HepG2 (cell line): ENCODE results near the gene CEP68. TPM values are rescaled to one million over a fixed set of nuclear protein-coding genes. Genes with fewer than 3 reads are reported as not detected.

Experiments
- ATF7 ChIP-seq, 2 experiments: fragments of 450-650 bp in 1 of 2; sonication (generic) in 1 of 2; formaldehyde crosslinking in 1 of 2; IDR thresholded peaks; 2 replicates each; pipeline versions ENCODE4 v1.4.0 to v1.6.1; 2016 to 2020; ENCODE audit warnings: antibody characterized with exemption in 1 of 2, mild to moderate bottlenecking in 1 of 2, missing genetic modification reagents in 1 of 2
- BCL6 ChIP-seq: IDR thresholded peaks from 2 replicates; pipeline ENCODE4 v1.6.1; 2016; ENCODE audit warnings: missing genetic modification reagents, missing compliant biosample characterization
- ELF4 ChIP-seq: sonication (generic); formaldehyde crosslinking; IDR thresholded peaks from 2 replicates; pipeline ENCODE4 v1.5.0; 2020; ENCODE audit warnings: missing genetic modification reagents, mild to moderate bottlenecking, moderate library complexity, borderline replicate concordance
- EP300 ChIP-seq, 3 experiments: sonication (generic) in 1 of 3; formaldehyde crosslinking in 1 of 3; IDR thresholded peaks; 2 replicates each; pipeline versions ENCODE4 v1.5.1 to v1.6.1; 2011 to 2020; ENCODE audit warnings: low read depth in 2 of 3, low read length in 2 of 3, borderline replicate concordance in 1 of 3, improper control_type of control experiment in 1 of 3, mild to moderate bottlenecking in 1 of 3, missing genetic modification reagents in 1 of 3, moderate library complexity in 1 of 3
- ERF ChIP-seq: IDR thresholded peaks from 2 replicates; pipeline ENCODE4 v1.6.1; 2018; ENCODE audit warnings: missing biosample characterization, missing genetic modification reagents
- FLYWCH1 ChIP-seq: sonication (generic); formaldehyde crosslinking; IDR thresholded peaks from 2 replicates; pipeline ENCODE4 v1.8.1; 2023; ENCODE audit warnings: mild to moderate bottlenecking, missing genetic modification reagents
- FOXA1 ChIP-seq, 2 experiments: fragments of 450-650 bp in 1 of 2; sonication (generic) in 1 of 2; formaldehyde crosslinking in 1 of 2; IDR thresholded peaks; 2 replicates each; pipeline versions ENCODE4 v1.4.0 to v1.6.1; 2016 to 2020; ENCODE audit warnings: missing genetic modification reagents in 1 of 2
- FOXA3 ChIP-seq: IDR thresholded peaks from 2 replicates; pipeline ENCODE4 v1.6.1; 2016; ENCODE audit warnings: missing genetic modification reagents, missing compliant biosample characterization
- HDAC6 ChIP-seq: fragments of 200-600 bp; sonication (generic); IDR thresholded peaks from 2 replicates; pipeline ENCODE4 v1.7.0; 2017; ENCODE audit warnings: mild to moderate bottlenecking, antibody characterized with exemption, low read length, low read depth
- HNF4A ChIP-seq: sonication (generic); formaldehyde crosslinking; IDR thresholded peaks from 2 replicates; pipeline ENCODE4 v1.4.0; 2020; ENCODE audit warnings: missing genetic modification reagents
- KDM1A ChIP-seq: IDR thresholded peaks from 2 replicates; pipeline ENCODE4 v1.6.1; 2016; ENCODE audit warnings: missing compliant biosample characterization
- NFIC ChIP-seq: IDR thresholded peaks from 2 replicates; pipeline ENCODE4 v1.6.1; 2012; ENCODE audit warnings: mild to moderate bottlenecking, low read length, inconsistent platforms
- NR2F6 ChIP-seq, 2 experiments: IDR thresholded peaks; 2 replicates each; pipeline ENCODE4 v1.6.1; 2016; ENCODE audit warnings: antibody characterized with exemption in 1 of 2, mild to moderate bottlenecking in 1 of 2
- RBM22 ChIP-seq: fragments of 200-400 bp; formaldehyde crosslinking; optimal IDR thresholded peaks from 2 replicates; pipeline ENCODE3; 2017; ENCODE audit warnings: mild to moderate bottlenecking, low read length, moderate library complexity
- SKI ChIP-seq: fragments of 450-650 bp; IDR thresholded peaks from one replicate; pipeline ENCODE4 v1.6.1; 2018; ENCODE audit warnings: mild to moderate bottlenecking; ENCODE audit not compliant: partially characterized antibody
- SOX6 ChIP-seq, 2 experiments: fragments of 450-650 bp in 1 of 2; sonication (generic) in 1 of 2; formaldehyde crosslinking in 1 of 2; IDR thresholded peaks; 2 replicates each; pipeline versions ENCODE4 v1.4.0 to v1.6.1; 2017 to 2020; ENCODE audit warnings: antibody characterized with exemption in 1 of 2, mild to moderate bottlenecking in 1 of 2, missing genetic modification reagents in 1 of 2
- TEF ChIP-seq: sonication (generic); formaldehyde crosslinking; IDR thresholded peaks from 2 replicates; pipeline ENCODE4 v1.5.0; 2020; ENCODE audit warnings: missing genetic modification reagents
- TRIM22 ChIP-seq: fragments of 450-650 bp; IDR thresholded peaks from 2 replicates; pipeline ENCODE4 v1.6.1; 2017
- ZBTB1 ChIP-seq: sonication (generic); formaldehyde crosslinking; IDR thresholded peaks from 2 replicates; pipeline ENCODE4 v1.4.0; 2020; ENCODE audit warnings: missing genetic modification reagents, borderline replicate concordance
- ZBTB25 ChIP-seq: IDR thresholded peaks from 2 replicates; pipeline ENCODE4 v1.6.1; 2018; ENCODE audit warnings: missing genetic modification reagents
- ZMYM4 ChIP-seq: sonication (generic); formaldehyde crosslinking; IDR thresholded peaks from 2 replicates; pipeline ENCODE4 v1.8.1; 2023; ENCODE audit warnings: mild to moderate bottlenecking, missing genetic modification reagents
- ZNF710 ChIP-seq: sonication (generic); formaldehyde crosslinking; IDR thresholded peaks from 2 replicates; pipeline ENCODE4 v1.5.0; 2020; ENCODE audit warnings: mild to moderate bottlenecking, missing genetic modification reagents, borderline replicate concordance
- ZSCAN9 ChIP-seq: IDR thresholded peaks from 2 replicates; pipeline ENCODE4 v1.6.1; 2016; ENCODE audit warnings: borderline replicate concordance
- polyA plus RNA-seq, 8 experiments: library from polyadenylated mRNA; depleted of rRNA in 3 of 8; stranded (reverse) in 7 of 8; unstranded in 1 of 8; fragments of >200 nt; fragmentation: Illumina TruSeq in 4 of 8; extraction: Trizol in 4 of 8; gene quantifications; 2 replicates each; pipeline versions ENCODE4 v1.2.1 to v1.2.3, GENCODE V29; 2011 to 2016; ENCODE audit warnings: low read depth in 4 of 8, missing spikeins in 1 of 8, mixed read lengths in 1 of 8; ENCODE audit not compliant: insufficient read depth in 1 of 8
- total RNA-seq, 5 experiments: library from RNA; depleted of rRNA; stranded (reverse); fragments of >200 nt; fragmentation: Illumina TruSeq; extraction: Trizol; gene quantifications; 2 replicates each; pipeline ENCODE4 v1.2.3, GENCODE V29; 2016; ENCODE audit warnings: low read depth in 1 of 5

CEP68 gene
- total and polyA plus RNA-seq, 2 of the 13 experiments (the other 11 are each of a cell fraction or from before 2014, with no cell fraction given), result 5.7 to 9.3 TPM

- TF ChIP-seq RBM22, result no peak
- peak in 1 of 2 experiments; percentile 24; a peak in 1 of 4 replicates for TF ChIP-seq EP300 (IDR thresholded peaks at IDR 0.05; ENCODE audit: low read depth in 2 of 2, low read length in 2 of 2)
- no peak for TF ChIP-seq EP300 (CRISPR knock-in tag; IDR thresholded peaks at IDR 0.05; ENCODE audit: borderline replicate concordance)
- peak; percentile 41; the same call in 1 of the 2 replicates for TF ChIP-seq ZMYM4 (CRISPR knock-in tag)
- TF ChIP-seq NR2F6 (IDR thresholded peaks at IDR 0.05), result no peak
- peak; percentile 44; the same call in 1 of the 2 replicates for TF ChIP-seq NR2F6 (CRISPR knock-in tag; IDR thresholded peaks at IDR 0.05)
- TF ChIP-seq FOXA3 (CRISPR knock-in tag), result peak; percentile 56; the same call in 1 of the 2 replicates
- no peak for TF ChIP-seq KDM1A (CRISPR knock-in tag)
- TF ChIP-seq HNF4A, result 0 out of 2 replicates have a peak, but pooled peaks have one; percentile 19
- peak; percentile 20; the same call in 1 of the 2 replicates for TF ChIP-seq ERF (CRISPR knock-in tag)
- TF ChIP-seq ZSCAN9 (CRISPR knock-in tag), result peak; percentile 73; the same call in 1 of the 2 replicates
- TF ChIP-seq FOXA1 (IDR thresholded peaks at IDR 0.05), result no peak
- TF ChIP-seq FOXA1 (CRISPR knock-in tag; IDR thresholded peaks at IDR 0.05), result peak; percentile 69
- no peak for TF ChIP-seq TEF (CRISPR knock-in tag)
- TF ChIP-seq ATF7 (IDR thresholded peaks at IDR 0.05), result no peak
- no peak for TF ChIP-seq ATF7 (CRISPR knock-in tag; IDR thresholded peaks at IDR 0.05)
- TF ChIP-seq ELF4 (CRISPR knock-in tag), result no peak
- TF ChIP-seq FLYWCH1 (CRISPR knock-in tag), result no peak
- no peak for TF ChIP-seq HDAC6
- peak; percentile 46; the same call in 1 of the 2 replicates for TF ChIP-seq ZNF710 (CRISPR knock-in tag)
- peak; percentile 51 for TF ChIP-seq BCL6 (CRISPR knock-in tag)
- no peak for TF ChIP-seq TRIM22
- no peak for TF ChIP-seq ZBTB1 (CRISPR knock-in tag)
- 0 out of 2 replicates have a peak, but pooled peaks have one; percentile 29 for TF ChIP-seq NFIC
- TF ChIP-seq ZBTB25, result no peak; the same call in 1 of the 2 replicates
- TF ChIP-seq SOX6 (IDR thresholded peaks at IDR 0.05), result no peak
- TF ChIP-seq SOX6 (CRISPR knock-in tag; IDR thresholded peaks at IDR 0.05), result peak; percentile 90
- TF ChIP-seq SKI, result peak; percentile 20
Observed at GRCh38 chr2:65031341-65032018, 24.7 kb upstream of the CEP68 start (continued).
